H9 (cell line): Measurements from ENCODE around the gene KRT1. TPM values are rescaled to one million over a fixed set of nuclear protein-coding genes. Genes with fewer than 3 reads are reported as not detected.
"Not testable (repeated sequence)": the region's sequence is repeated elsewhere in the genome, so short reads cannot be mapped to it uniquely, and the experiment has no call there.

ENCODE experiments used
- DNase-seq: peaks from one replicate; pipeline ENCODE4 v3.0.0-alpha.2; 2017
- H2AFZ ChIP-seq: one replicate; pipeline ENCODE4 v1.6.1; 2013; ENCODE audit warnings: mild to moderate bottlenecking, low read length, control low read depth, moderate library complexity
- H2AK5ac ChIP-seq: 2 replicates; pipeline ENCODE4 v1.6.1; 2013; ENCODE audit warnings: low read length, control low read depth, mixed read lengths; ENCODE audit not compliant: insufficient read length
- H2BK120ac ChIP-seq: one replicate; pipeline ENCODE4 v1.6.1; 2013; ENCODE audit warnings: low read depth, mild to moderate bottlenecking, low read length, control low read depth, inconsistent platforms; ENCODE audit not compliant: poor library complexity, severe bottlenecking
- H2BK12ac ChIP-seq: 2 replicates; pipeline ENCODE4 v1.6.1; 2013; ENCODE audit warnings: low read length, control low read depth, mixed read lengths, low read depth; ENCODE audit not compliant: insufficient read length
- H2BK15ac ChIP-seq: 2 replicates; pipeline ENCODE4 v1.6.1; 2013; ENCODE audit warnings: low read depth, low read length, control low read depth
- H2BK20ac ChIP-seq: one replicate; pipeline ENCODE4 v1.6.1; 2013; ENCODE audit warnings: low read depth, mild to moderate bottlenecking, low read length, control low read depth, inconsistent platforms; ENCODE audit not compliant: poor library complexity, severe bottlenecking
- H2BK5ac ChIP-seq: 2 replicates; pipeline ENCODE4 v1.6.1; 2013; ENCODE audit warnings: low read length, control low read depth, mixed read lengths; ENCODE audit not compliant: insufficient read length
- H3K14ac ChIP-seq: 2 replicates; pipeline ENCODE4 v1.6.1; 2013; ENCODE audit warnings: low read length, control low read depth; ENCODE audit not compliant: insufficient read depth
- H3K18ac ChIP-seq: 2 replicates; pipeline ENCODE4 v1.6.1; 2013; ENCODE audit warnings: low read depth, mild to moderate bottlenecking, mixed read lengths, low read length, control low read depth; ENCODE audit not compliant: insufficient read length
- H3K23ac ChIP-seq: 2 replicates; pipeline ENCODE4 v1.6.1; 2013; ENCODE audit warnings: low read length, control low read depth, mixed read lengths, low read depth; ENCODE audit not compliant: insufficient read length
- H3K23me2 ChIP-seq: 2 replicates; pipeline ENCODE4 v1.6.1; 2013; ENCODE audit warnings: low read depth, mild to moderate bottlenecking, mixed read lengths, low read length, control low read depth; ENCODE audit not compliant: insufficient read length, poor library complexity, severe bottlenecking
- H3K27ac ChIP-seq: 2 replicates; pipeline ENCODE4 v1.5.1; 2013; ENCODE audit warnings: low read length, control low read depth, mixed read lengths, low read depth; ENCODE audit not compliant: insufficient read length
- H3K27me3 ChIP-seq: 2 replicates; pipeline ENCODE4 v1.6.1; 2013; ENCODE audit warnings: low read length, control low read depth, inconsistent platforms; ENCODE audit not compliant: insufficient read depth
- H3K4ac ChIP-seq: 2 replicates; pipeline ENCODE4 v1.6.1; 2013; ENCODE audit warnings: low read depth, mild to moderate bottlenecking, control low read depth, inconsistent platforms, low read length, moderate library complexity
- H3K4me1 ChIP-seq: 2 replicates; pipeline ENCODE4 v1.6.1; 2013; ENCODE audit warnings: low read length, control low read depth, inconsistent platforms; ENCODE audit not compliant: insufficient read depth
- H3K4me2 ChIP-seq: 2 replicates; pipeline ENCODE4 v1.6.1; 2013; ENCODE audit warnings: low read length, control low read depth, mixed read lengths; ENCODE audit not compliant: insufficient read length, insufficient read depth
- H3K56ac ChIP-seq: 2 replicates; pipeline ENCODE4 v1.6.1; 2013; ENCODE audit warnings: low read depth, mild to moderate bottlenecking, mixed read lengths, low read length, control low read depth; ENCODE audit not compliant: insufficient read length
- H3K79me1 ChIP-seq: 2 replicates; pipeline ENCODE4 v1.6.1; 2013; ENCODE audit warnings: low read depth, mild to moderate bottlenecking, moderate library complexity, low read length, control low read depth, inconsistent platforms; ENCODE audit not compliant: insufficient read depth, poor library complexity, severe bottlenecking
- H3K79me2 ChIP-seq: 2 replicates; pipeline ENCODE4 v1.6.1; 2013; ENCODE audit warnings: low read length, control low read depth, inconsistent platforms; ENCODE audit not compliant: insufficient read depth
- H3K9ac ChIP-seq: 2 replicates; pipeline ENCODE4 v1.6.1; 2013; ENCODE audit warnings: low read length, control low read depth, mixed read lengths; ENCODE audit not compliant: insufficient read length; ENCODE audit errors: extremely low read depth
- H3K9me3 ChIP-seq: one replicate; pipeline ENCODE4 v1.6.1; 2013; ENCODE audit warnings: low read depth, low read length, inconsistent platforms; ENCODE audit not compliant: control insufficient read depth
- H3T11ph ChIP-seq: one replicate; pipeline ENCODE4 v1.6.1; 2013; ENCODE audit warnings: mild to moderate bottlenecking, low read length, control low read depth, inconsistent platforms
- H4K20me1 ChIP-seq: one replicate; pipeline ENCODE4 v1.6.1; 2013; ENCODE audit not compliant: control insufficient read depth, insufficient read length, insufficient read depth
- H4K5ac ChIP-seq: 2 replicates; pipeline ENCODE4 v1.6.1; 2013; ENCODE audit warnings: low read depth, mild to moderate bottlenecking, mixed read lengths, low read length, control low read depth; ENCODE audit not compliant: insufficient read length
- H4K8ac ChIP-seq: replicated peaks from 2 replicates; pipeline ENCODE4 v1.6.1; 2013; ENCODE audit warnings: low read length, control low read depth, mixed read lengths, low read depth; ENCODE audit not compliant: insufficient read length
- H4K91ac ChIP-seq: 2 replicates; pipeline ENCODE4 v1.6.1; 2013; ENCODE audit warnings: low read depth, mild to moderate bottlenecking, moderate library complexity, mixed read lengths, low read length, control low read depth; ENCODE audit not compliant: insufficient read length
- H3K27ac Mint-ChIP-seq, 3 experiments: 2 replicates in 2 of 3; 3 replicates in 1 of 3; pipeline ENCODE4 v1.8.0; 2020 to 2021; ENCODE audit warnings: mixed read lengths in 3 of 3, mild to moderate bottlenecking in 1 of 3, moderate library complexity in 1 of 3
- H3K27me3 Mint-ChIP-seq: 2 replicates; pipeline ENCODE4 v1.8.0; 2021; ENCODE audit warnings: low read depth, mild to moderate bottlenecking, moderate library complexity, mixed read lengths
- H3K36me3 Mint-ChIP-seq, 3 experiments: 2 replicates in 2 of 3; 3 replicates in 1 of 3; pipeline ENCODE4 v1.8.0; 2020 to 2021; ENCODE audit warnings: low read depth in 3 of 3, mixed read lengths in 3 of 3; ENCODE audit not compliant: insufficient read depth in 1 of 3
- H3K4me1 Mint-ChIP-seq, 2 experiments: 2 replicates each; pipeline ENCODE4 v1.8.0; 2020; ENCODE audit warnings: mixed read lengths in 2 of 2
- H3K4me3 Mint-ChIP-seq, 2 experiments: 2 replicates in 1 of 2; 3 replicates in 1 of 2; pipeline ENCODE4 v1.8.0; 2020 to 2021; ENCODE audit warnings: mild to moderate bottlenecking in 2 of 2, mixed read lengths in 2 of 2, moderate library complexity in 1 of 2
- H3K9me3 Mint-ChIP-seq, 2 experiments: 2 replicates in 1 of 2; 3 replicates in 1 of 2; pipeline ENCODE4 v1.8.0; 2020; ENCODE audit warnings: mild to moderate bottlenecking in 2 of 2, mixed read lengths in 2 of 2, moderate library complexity in 1 of 2
- CTCF ChIP-seq: fragments of 200-600 bp; sonication (generic); conservative IDR thresholded peaks from 3 replicates; pipeline ENCODE4 v1.8.0; 2021; ENCODE audit warnings: antibody characterized with exemption, mild to moderate bottlenecking
- WGBS: extraction: QIAGEN DNeasy Blood & Tissue Kit; methylation state at CpG from one replicate; pipeline ENCODE4 v1.1.7; 2013; ENCODE audit warnings: missing lambda C conversion rate, low lambda C conversion rate, mixed read lengths; ENCODE audit not compliant: insufficient read length; ENCODE audit errors: extremely low coverage; 5-methylcytosine and 5-hydroxymethylcytosine counted together
- total RNA-seq: library from RNA; stranded (reverse); gene quantifications from 2 replicates; pipeline ENCODE4 v1.2.1, GENCODE V29; 2021

KRT1 gene
- total RNA-seq, 1 experiment from 2014 or later: not detected

- no peaks in the 10 kb centered on the region; a peak in 1 of 4 replicates for H3K4me1 Mint-ChIP-seq
- no peak overlapping the region for H3K4me3 Mint-ChIP-seq
- Histone ChIP-seq H4K5ac (no peak overlapping the region), H3K79me1 (no peaks in the 10 kb centered on the region), H2BK20ac (no peak overlapping the region), H3K56ac (no peak overlapping the region), H3K79me2 (no peaks in the 10 kb centered on the region), H4K91ac (no peak overlapping the region), H4K8ac (no peak overlapping the region), H2AK5ac (no peak overlapping the region), H2BK120ac (no peak overlapping the region), H3K4me1 (no peaks in the 10 kb centered on the region), H3K27me3 (no peaks in the 10 kb centered on the region), H3K23ac (no peak overlapping the region), H2BK5ac (no peak overlapping the region), H3K18ac (no peak overlapping the region), H3K4ac (no peak overlapping the region), H4K20me1 (no peaks in the 10 kb centered on the region), H3K23me2 (no peaks in the 10 kb centered on the region), H3K9me3 (no peaks in the 10 kb centered on the region), H2BK15ac (no peak overlapping the region), H3K27ac (no peak overlapping the region), H3K14ac (no peak overlapping the region), H2BK12ac (no peak overlapping the region), H2AFZ (no peak overlapping the region), H3T11ph (no peak overlapping the region), H3K9ac (no peak overlapping the region), H3K4me2 (no peak overlapping the region)
- H3K9me3 Mint-ChIP-seq: no peaks in the 10 kb centered on the region
- H3K36me3 Mint-ChIP-seq: no peaks in the 10 kb centered on the region
- TF ChIP-seq CTCF: no peak
- no peak overlapping the region for H3K27ac Mint-ChIP-seq
- no CpG with 5 or more reads among the region's 4 CpGs for WGBS
- DNase-seq: no peak
- H3K27me3 Mint-ChIP-seq: peaks cover 18% of the 10 kb centered on the region
Measured at GRCh38 chr12:52670506-52670905, 9.7 kb downstream of the KRT1 start.

- H2BK15ac ChIP-seq, H3T11ph ChIP-seq, H3K4me1 ChIP-seq, H3K4me3 Mint-ChIP-seq, H3K4ac ChIP-seq, H3K14ac ChIP-seq, H4K20me1 ChIP-seq, H2BK12ac ChIP-seq, H3K9ac ChIP-seq, DNase-seq, H4K91ac ChIP-seq, H3K4me2 ChIP-seq, H3K79me1 ChIP-seq, H3K36me3 Mint-ChIP-seq, H3K18ac ChIP-seq, H3K23ac ChIP-seq, H4K8ac ChIP-seq, H4K5ac ChIP-seq, H3K27me3 ChIP-seq, H3K27ac Mint-ChIP-seq, H3K56ac ChIP-seq, H3K27ac ChIP-seq, H3K4me1 Mint-ChIP-seq, H2BK5ac ChIP-seq, H3K9me3 Mint-ChIP-seq, H3K23me2 ChIP-seq, H2BK20ac ChIP-seq, H3K79me2 ChIP-seq, H2AFZ ChIP-seq, H3K9me3 ChIP-seq, H2BK120ac ChIP-seq, H2AK5ac ChIP-seq: not testable (repeated sequence)
- H3K27me3 Mint-ChIP-seq: peaks cover 21% of the 10 kb centered on the region
- WGBS: no CpG with 5 or more reads among the region's 3 CpGs
Measured at GRCh38 chr12:52669941-52670340, 10.3 kb downstream of the KRT1 start.
